CD14-positive monocyte (primary cell): ENCODE data around the gene ARHGDIB. TPM values are rescaled to one million over a fixed set of nuclear protein-coding genes. Genes with fewer than 3 reads are reported as not detected.

Experiments
- DNase-seq, 3 donors: peaks; one replicate each; pipeline ENCODE4 v3.0.0-alpha.2; 2011 to 2022
- H2AFZ ChIP-seq: 2 replicates; pipeline ENCODE4 v1.6.0; 2012; ENCODE audit warnings: mild to moderate bottlenecking, low read depth, low read length, inconsistent platforms; ENCODE audit not compliant: insufficient read depth, poor library complexity, severe bottlenecking
- H3K27ac ChIP-seq, 2 donors: 1 replicate in 1 of 2; 2 replicates in 1 of 2; pipeline ENCODE4 v1.5.1; 2012 to 2013; ENCODE audit warnings: low read length in 2 of 2, control low read depth in 1 of 2, inconsistent platforms in 1 of 2, low read depth in 1 of 2, mild to moderate bottlenecking in 1 of 2
- H3K27me3 ChIP-seq, 2 donors: one replicate each; pipeline versions ENCODE4 v1.6.0 to v1.6.1; 2011 to 2013; ENCODE audit warnings: low read length in 2 of 2; ENCODE audit not compliant: control insufficient read depth in 2 of 2, insufficient read depth in 2 of 2
- H3K36me3 ChIP-seq, 2 donors: replicated peaks in 1 of 2; 1 replicate in 1 of 2; 2 replicates in 1 of 2; pipeline versions ENCODE4 v1.5.1 to v1.6.1; 2012 to 2013; ENCODE audit warnings: low read length in 2 of 2, control low read depth in 1 of 2, inconsistent platforms in 1 of 2, mild to moderate bottlenecking in 1 of 2; ENCODE audit not compliant: insufficient read depth in 2 of 2, control insufficient read depth in 1 of 2
- H3K4me1 ChIP-seq, 2 donors: 1 replicate in 1 of 2; 2 replicates in 1 of 2; pipeline versions ENCODE4 v1.5.1 to v1.6.1; 2012 to 2013; ENCODE audit warnings: low read length in 2 of 2, control low read depth in 1 of 2, inconsistent platforms in 1 of 2, mild to moderate bottlenecking in 1 of 2, moderate library complexity in 1 of 2; ENCODE audit not compliant: insufficient read depth in 2 of 2, control insufficient read depth in 1 of 2
- H3K4me2 ChIP-seq: replicated peaks from 2 replicates; pipeline ENCODE3; 2012; ENCODE audit warnings: low read length, moderate library complexity, mild to moderate bottlenecking; ENCODE audit not compliant: poor library complexity, severe bottlenecking; ENCODE audit errors: extremely low read depth
- H3K4me3 ChIP-seq, 3 experiments: fragments of 200-600 bp in 1 of 3; sonication (generic) in 1 of 3; replicated peaks in 1 of 3; 1 replicate in 2 of 3; 2 replicates in 1 of 3; pipeline ENCODE4 v1.5.1; 2011 to 2013; ENCODE audit warnings: low read length in 3 of 3, mild to moderate bottlenecking in 3 of 3, control low read depth in 2 of 3, low read depth in 2 of 3, inconsistent platforms in 1 of 3, moderate library complexity in 1 of 3
- H3K79me2 ChIP-seq: 2 replicates; pipeline ENCODE4 v1.6.0; 2012; ENCODE audit warnings: mild to moderate bottlenecking, control low read depth, inconsistent platforms, low read length, moderate library complexity; ENCODE audit not compliant: insufficient read depth
- H3K9ac ChIP-seq: 2 replicates; pipeline ENCODE4 v1.6.0; 2017; ENCODE audit warnings: low read length, mild to moderate bottlenecking; ENCODE audit not compliant: insufficient read depth, poor library complexity, severe bottlenecking
- H3K9me3 ChIP-seq, 2 donors: replicated peaks in 1 of 2; 1 replicate in 1 of 2; 2 replicates in 1 of 2; pipeline versions ENCODE4 v1.5.1 to v1.6.1; 2012 to 2013; ENCODE audit warnings: low read length in 2 of 2, control low read depth in 1 of 2; ENCODE audit not compliant: control insufficient read depth in 1 of 2, insufficient read depth in 1 of 2
- H4K20me1 ChIP-seq: 2 replicates; pipeline ENCODE4 v1.6.0; 2012; ENCODE audit warnings: mild to moderate bottlenecking, low read length, control low read depth, moderate library complexity; ENCODE audit not compliant: insufficient read depth
- H3K27ac Mint-ChIP-seq, 7 donors: one replicate each; pipeline ENCODE4 v1.8.0; 2020; ENCODE audit warnings: mild to moderate bottlenecking in 7 of 7, mixed read lengths in 7 of 7, moderate library complexity in 6 of 7, inconsistent platforms in 2 of 7
- H3K27me3 Mint-ChIP-seq, 3 donors: one replicate each; pipeline ENCODE4 v1.8.0; 2021 to 2022; ENCODE audit warnings: low read depth in 3 of 3, mild to moderate bottlenecking in 3 of 3, mixed read lengths in 3 of 3, moderate library complexity in 3 of 3, inconsistent platforms in 1 of 3
- H3K36me3 Mint-ChIP-seq, 2 donors: one replicate each; pipeline ENCODE4 v1.8.0; 2020; ENCODE audit warnings: mixed read lengths in 2 of 2, inconsistent platforms in 1 of 2, mild to moderate bottlenecking in 1 of 2
- H3K4me1 Mint-ChIP-seq: one replicate; pipeline ENCODE4 v1.8.0; 2020; ENCODE audit warnings: mild to moderate bottlenecking, mixed read lengths
- H3K4me3 Mint-ChIP-seq, 2 donors: one replicate each; pipeline ENCODE4 v1.8.0; 2020; ENCODE audit warnings: mild to moderate bottlenecking in 2 of 2, mixed read lengths in 2 of 2, moderate library complexity in 1 of 2
- H3K9me3 Mint-ChIP-seq, 7 donors: one replicate each; pipeline ENCODE4 v1.8.0; 2020 to 2022; ENCODE audit warnings: mixed read lengths in 7 of 7, mild to moderate bottlenecking in 6 of 7, moderate library complexity in 6 of 7, inconsistent platforms in 2 of 7
- WGBS: methylation state at CpG from one replicate; pipeline ENCODE4 v1.1.5; 2013; ENCODE audit warnings: missing lambda C conversion rate; ENCODE audit not compliant: insufficient coverage; 5-methylcytosine and 5-hydroxymethylcytosine counted together
- intact Hi-C, 2 donors: fragments of 100-400 bp; cut with micrococcal nuclease; formaldehyde crosslinking; loops; one replicate each; pipeline versions ENCODE4 v1.15.0 to v1.15.1; 2023
- polyA plus RNA-seq, 3 donors: library from polyadenylated mRNA; depleted of rRNA in 1 of 3; unstranded in 2 of 3; stranded (reverse) in 1 of 3; fragments of 300-500 nt in 2 of 3; fragments of >200 nt in 1 of 3; fragmentation: Illumina TruSeq in 2 of 3; gene quantifications; 1 replicate in 2 of 3; 2 replicates in 1 of 3; pipeline ENCODE4 v1.2.3, GENCODE V29; 2012 to 2021
- TF ChIP-seq, protein P1 (sequence below): fragments of 200-600 bp; IDR thresholded peaks from one replicate; pipeline ENCODE4 v1.8.0; 2022; ENCODE audit warnings: antibody characterized with exemption, mild to moderate bottlenecking

Gene ARHGDIB
- polyA plus RNA-seq, 3 donors = 1,199 to 2,228 (median 1,854) TPM

DNA sequence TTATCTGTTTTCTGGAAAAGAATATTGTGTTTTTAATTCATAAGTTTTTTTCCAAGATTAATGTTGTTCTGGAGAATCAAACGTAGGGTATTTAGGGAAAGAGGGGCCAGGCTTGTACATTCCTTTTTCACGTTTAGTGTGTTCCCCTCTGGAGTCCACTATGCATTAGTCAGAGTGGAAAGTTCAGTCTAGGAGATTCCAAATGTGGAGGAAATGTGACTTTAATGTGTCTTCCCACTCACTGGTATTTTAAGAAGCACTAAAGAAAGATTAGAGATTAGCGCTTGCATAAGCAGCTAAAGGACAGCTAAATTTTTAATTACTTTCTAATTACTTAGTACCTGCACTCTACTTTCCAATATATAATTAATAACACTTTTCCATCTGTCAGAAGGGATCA, 7.1 kb upstream of the ARHGDIB start:
- H3K4me3 ChIP-seq = no peak overlapping the region
- H4K20me1 ChIP-seq = no peaks in the 10 kb centered on the region
- Mint-ChIP-seq H3K36me3 (no peaks in the 10 kb centered on the region), H3K27ac (no peak overlapping the region), H3K27me3 (no peaks in the 10 kb centered on the region), H3K4me1 (peaks cover 28% of the 10 kb centered on the region), H3K4me3 (no peak overlapping the region), H3K9me3 (no peaks in the 10 kb centered on the region)
- no peaks in the 10 kb centered on the region for H3K27me3 ChIP-seq
- TF ChIP-seq, protein P1, sequence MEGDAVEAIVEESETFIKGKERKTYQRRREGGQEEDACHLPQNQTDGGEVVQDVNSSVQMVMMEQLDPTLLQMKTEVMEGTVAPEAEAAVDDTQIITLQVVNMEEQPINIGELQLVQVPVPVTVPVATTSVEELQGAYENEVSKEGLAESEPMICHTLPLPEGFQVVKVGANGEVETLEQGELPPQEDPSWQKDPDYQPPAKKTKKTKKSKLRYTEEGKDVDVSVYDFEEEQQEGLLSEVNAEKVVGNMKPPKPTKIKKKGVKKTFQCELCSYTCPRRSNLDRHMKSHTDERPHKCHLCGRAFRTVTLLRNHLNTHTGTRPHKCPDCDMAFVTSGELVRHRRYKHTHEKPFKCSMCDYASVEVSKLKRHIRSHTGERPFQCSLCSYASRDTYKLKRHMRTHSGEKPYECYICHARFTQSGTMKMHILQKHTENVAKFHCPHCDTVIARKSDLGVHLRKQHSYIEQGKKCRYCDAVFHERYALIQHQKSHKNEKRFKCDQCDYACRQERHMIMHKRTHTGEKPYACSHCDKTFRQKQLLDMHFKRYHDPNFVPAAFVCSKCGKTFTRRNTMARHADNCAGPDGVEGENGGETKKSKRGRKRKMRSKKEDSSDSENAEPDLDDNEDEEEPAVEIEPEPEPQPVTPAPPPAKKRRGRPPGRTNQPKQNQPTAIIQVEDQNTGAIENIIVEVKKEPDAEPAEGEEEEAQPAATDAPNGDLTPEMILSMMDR = no peak
- intact Hi-C loops = loop anchor here in 1 of 2 donors (10.0 kb wide), 1 partner anchor 354 kb away; no protein-coding TSS in a partner anchor
- no peak overlapping the region for H3K4me2 ChIP-seq
- 67% methylated on average over 1 of the region's 3 CpGs for WGBS
- no peaks in the 10 kb centered on the region for H3K36me3 ChIP-seq
- no peak overlapping the region for H2AFZ ChIP-seq
- no peaks in the 10 kb centered on the region for H3K9me3 ChIP-seq
- no peak overlapping the region for H3K9ac ChIP-seq
- no peak overlapping the region for H3K27ac ChIP-seq
- H3K4me1 ChIP-seq = peaks cover 20 to 28% of the 10 kb centered on the region in 2 donors
- peaks cover 16% of the 10 kb centered on the region for H3K79me2 ChIP-seq
- DNase-seq = no peak

DNA sequence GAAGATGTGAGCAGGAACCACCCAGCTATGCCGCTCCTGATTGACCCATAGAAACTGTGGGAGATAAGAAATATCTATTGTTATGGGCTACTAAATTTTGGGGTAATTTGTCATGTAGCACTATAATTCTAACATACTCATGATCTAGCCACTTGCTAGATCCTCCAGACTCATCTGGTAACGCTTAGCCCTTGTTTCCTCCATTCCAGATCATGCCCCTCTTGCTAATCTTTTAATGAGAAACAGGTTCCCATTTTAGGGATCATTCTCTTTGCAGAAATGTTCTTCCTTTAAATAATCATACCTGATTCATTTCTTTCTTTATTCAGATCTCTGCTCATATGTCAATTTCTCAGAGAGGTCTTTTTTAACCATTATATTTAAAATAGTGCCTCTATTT, 3.8 kb upstream of the ARHGDIB start:
- H3K27me3 Mint-ChIP-seq = no peaks in the 10 kb centered on the region
- H3K9me3 Mint-ChIP-seq = peaks cover 0 to 2% (median 0%) of the 10 kb centered on the region in 7 donors
- peaks cover 45% of the 10 kb centered on the region for H3K4me1 Mint-ChIP-seq
- Histone ChIP-seq H3K9me3 (no peaks in the 10 kb centered on the region), H3K27me3 (no peaks in the 10 kb centered on the region), H3K4me2 (no peak overlapping the region), H3K9ac (no peak overlapping the region), H3K27ac (peak overlapping the region in 1 of 2 donors; percentile 12), H4K20me1 (peaks cover 5% of the 10 kb centered on the region), H3K4me3 (no peak overlapping the region), H2AFZ (no peak overlapping the region), H3K4me1 (peaks cover 31 to 48% of the 10 kb centered on the region in 2 donors), H3K79me2 (peaks cover 34% of the 10 kb centered on the region), H3K36me3 (no peaks in the 10 kb centered on the region)
- no peaks in the 10 kb centered on the region for H3K36me3 Mint-ChIP-seq
- intact Hi-C loops = loop anchor here in 1 of 2 donors (10.0 kb wide), 1 partner anchor 350 kb away; no protein-coding TSS in a partner anchor
- 100% methylated on average over 1 of the region's 2 CpGs for WGBS
- DNase-seq = no peak
- peak overlapping the region in 1 of 7 donors; percentile 67 for H3K27ac Mint-ChIP-seq
- TF ChIP-seq, protein P1 = no peak
- no peak overlapping the region for H3K4me3 Mint-ChIP-seq
